Fibroblast of skin of right quadriceps (primary cell): Measurements from ENCODE around the gene NTMT2.
"Not testable (repeated sequence)": the region's sequence is repeated elsewhere in the genome, so short reads cannot be mapped to it uniquely, and the experiment has no call there.

ENCODE experiments used
- DNase-seq: peaks from one replicate; pipeline ENCODE4 v3.0.0-alpha.2; 2013

The NTMT2 gene

DNA sequence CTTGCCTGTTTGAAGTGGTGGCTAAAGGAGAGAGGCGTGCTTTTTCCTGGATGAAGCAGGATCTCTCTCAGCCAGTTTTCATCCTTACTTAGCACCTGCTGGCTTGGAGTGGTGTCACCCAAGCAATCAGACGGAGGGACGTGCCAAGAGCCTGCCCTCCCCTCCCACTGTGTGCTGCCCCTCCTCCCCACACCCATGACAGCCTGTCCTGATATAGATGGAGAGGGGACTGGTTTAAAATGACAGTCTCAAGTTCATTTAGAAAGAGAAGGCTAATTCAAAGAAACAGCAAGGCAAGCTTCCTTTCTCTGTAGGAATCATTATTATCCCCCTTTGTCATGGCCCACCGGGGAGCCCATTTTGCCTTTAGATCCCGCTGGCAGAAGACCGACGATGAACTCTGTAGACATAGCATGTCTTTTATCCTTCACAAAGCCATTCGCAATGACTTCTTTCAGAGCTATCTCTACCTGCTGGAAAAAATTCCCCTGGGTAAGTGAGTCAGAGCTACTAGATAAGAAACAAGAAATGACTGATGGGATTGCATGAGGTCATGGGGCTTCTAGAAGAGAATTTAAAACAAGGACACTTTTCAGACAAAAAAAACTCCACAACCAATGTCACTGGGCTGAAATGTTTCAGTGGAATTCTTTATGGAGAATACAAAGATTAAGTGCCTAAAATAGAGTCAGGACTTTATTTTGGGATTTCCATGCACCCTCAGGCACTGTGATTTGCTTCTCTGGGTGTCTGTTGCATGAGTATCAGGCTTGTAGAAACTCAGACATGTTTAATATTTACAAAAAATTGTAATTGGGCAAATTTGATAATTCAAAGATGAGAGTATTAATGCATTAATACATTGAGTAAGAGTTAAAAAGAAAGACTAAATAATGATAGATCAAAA lies at the start of gene NTMT2:
NTMT2 (plus strand) TSS at position 190 of the 907 bp plus-strand sequence; CDS start at position 339, 149 bp downstream.
- DNase-seq: no peak

- no peak for DNase-seq
These were observed 49.6 kb upstream of the NTMT2 start for GRCh38 chr1:170095976-170096748.

DNA sequence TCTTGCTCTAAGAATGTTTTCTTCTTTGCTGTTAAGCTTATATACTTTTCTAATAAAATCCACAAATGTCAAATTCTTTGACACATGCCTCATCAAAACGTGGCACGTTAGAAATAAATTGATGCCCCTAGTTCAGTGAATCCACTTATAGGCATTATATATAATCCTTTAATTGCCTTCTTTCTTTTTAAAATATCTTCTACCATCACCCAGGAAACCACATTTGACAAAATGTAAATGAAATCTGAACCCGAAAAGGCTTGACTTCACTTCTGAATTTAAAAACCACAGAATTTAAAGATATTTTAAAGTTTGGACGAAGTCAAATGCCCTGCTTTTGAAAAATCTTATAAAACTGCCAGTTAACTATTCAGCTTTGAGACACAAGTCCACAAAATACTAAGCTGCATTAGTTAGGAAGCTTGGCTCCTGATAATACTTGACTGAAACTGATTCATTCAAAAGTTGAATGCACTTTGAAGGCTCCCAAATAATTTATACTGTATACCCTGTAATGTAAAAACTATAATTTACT lies 48.9 kb upstream of the NTMT2 start:
- no peak for DNase-seq

GRCh38 chr1:170097449-170097948 lies 48.3 kb upstream of the NTMT2 start:
- DNase-seq: no peak

DNA sequence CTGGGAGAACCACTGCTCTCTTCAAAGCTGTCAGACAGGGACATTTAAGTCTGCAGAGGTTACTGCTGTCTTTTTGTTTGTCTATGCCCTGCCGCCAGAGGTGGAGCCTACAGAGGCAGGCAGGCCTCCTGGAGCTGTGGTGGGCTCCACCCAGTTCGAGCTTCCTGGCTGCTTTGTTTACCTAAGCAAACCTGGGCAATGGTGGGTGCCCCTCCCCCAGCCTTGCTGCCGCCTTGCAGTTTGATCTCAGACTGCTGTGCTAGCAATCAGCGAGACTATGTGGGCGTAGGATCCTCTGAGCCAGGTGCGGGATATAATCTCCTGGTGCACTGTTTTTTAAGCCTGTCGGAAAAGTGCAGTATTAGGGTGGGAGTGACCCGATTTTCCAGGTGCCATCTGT lies 32.6 kb upstream of the NTMT2 start:
- not testable (repeated sequence) for DNase-seq

GRCh38 chr1:170114906-170115305 lies 30.9 kb upstream of the NTMT2 start:
- peak; percentile 40 for DNase-seq

GRCh38 chr1:170122366-170122765 lies 23.4 kb upstream of the NTMT2 start:
- DNase-seq: no peak

DNA sequence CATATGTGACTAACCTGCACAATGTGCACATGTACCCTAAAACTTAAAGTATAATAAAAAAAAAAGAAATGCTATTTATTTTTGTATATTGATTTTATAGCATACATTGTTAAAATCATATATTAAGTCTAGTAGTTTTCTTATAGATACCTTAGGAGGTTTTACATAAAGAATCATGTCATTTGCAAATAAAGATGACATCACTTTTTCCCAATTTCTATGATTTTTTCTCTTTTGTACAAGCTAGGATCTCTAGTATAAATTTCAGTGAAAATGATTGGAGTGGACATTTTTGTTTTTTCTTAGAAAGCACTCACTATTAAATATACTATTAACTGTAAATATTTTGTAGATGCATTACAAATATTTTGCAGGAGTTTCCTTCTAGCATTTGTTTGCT lies 20.5 kb upstream of the NTMT2 start:
- DNase-seq: no peak

DNA sequence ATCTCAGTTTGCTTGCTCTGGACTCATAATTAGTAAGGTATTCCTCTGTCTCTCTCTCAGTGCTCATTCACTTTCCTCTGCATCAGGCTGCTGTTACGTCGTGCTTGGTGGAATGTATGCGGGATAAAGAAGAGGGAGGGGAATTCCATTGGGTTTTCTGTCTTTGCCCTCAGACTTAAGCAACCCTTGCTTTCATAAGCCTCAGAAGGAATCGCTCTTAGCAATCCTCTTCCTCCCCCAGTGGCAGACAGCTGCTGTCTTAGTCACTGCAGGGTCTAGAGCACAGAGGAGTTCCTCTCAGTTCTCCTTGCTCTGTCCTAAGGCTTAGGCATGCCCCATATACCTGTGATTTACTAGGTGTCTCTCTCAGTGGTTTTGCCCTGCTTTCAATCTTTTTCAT lies 19.1 kb upstream of the NTMT2 start:
- DNase-seq: peak; percentile 98

DNA sequence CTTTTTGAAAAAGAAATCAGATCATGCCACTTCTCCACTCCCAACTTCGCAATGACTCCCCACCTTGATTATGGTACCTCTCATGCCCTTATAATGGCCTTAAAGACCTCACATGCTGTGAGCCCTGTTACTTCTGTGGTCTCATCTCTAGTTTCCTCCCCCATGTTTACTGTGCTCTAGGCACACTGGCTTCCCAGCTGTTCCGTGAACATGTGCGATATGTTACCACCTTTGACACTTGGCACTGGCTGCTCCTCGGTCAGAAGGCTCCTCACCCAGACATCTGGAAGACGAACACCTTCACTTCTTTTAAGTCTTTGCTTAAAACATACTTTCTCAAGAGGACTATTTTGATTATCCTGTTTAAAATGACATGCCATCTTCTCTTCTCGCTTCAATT lies 14.3 kb upstream of the NTMT2 start:
- no peak for DNase-seq

DNA sequence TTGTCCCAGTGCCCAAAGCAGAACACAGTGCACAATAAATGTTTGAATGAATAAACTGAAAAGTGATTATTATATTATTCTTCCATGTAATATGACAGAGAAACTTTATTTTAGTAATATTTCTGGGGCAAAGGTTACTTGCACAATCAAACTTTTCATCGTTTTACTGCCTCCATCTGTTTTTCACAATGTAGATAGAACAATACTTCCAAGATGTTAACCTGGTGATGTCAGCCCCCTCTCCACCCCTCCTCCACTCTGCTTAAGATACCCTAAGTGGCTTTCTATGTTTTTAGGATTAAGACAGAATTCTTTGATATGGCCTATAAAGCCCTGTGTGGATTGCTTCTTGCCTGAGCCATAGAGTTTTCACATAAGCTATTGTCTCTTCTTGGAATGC lies 13.8 kb upstream of the NTMT2 start:
- no peak for DNase-seq

DNA sequence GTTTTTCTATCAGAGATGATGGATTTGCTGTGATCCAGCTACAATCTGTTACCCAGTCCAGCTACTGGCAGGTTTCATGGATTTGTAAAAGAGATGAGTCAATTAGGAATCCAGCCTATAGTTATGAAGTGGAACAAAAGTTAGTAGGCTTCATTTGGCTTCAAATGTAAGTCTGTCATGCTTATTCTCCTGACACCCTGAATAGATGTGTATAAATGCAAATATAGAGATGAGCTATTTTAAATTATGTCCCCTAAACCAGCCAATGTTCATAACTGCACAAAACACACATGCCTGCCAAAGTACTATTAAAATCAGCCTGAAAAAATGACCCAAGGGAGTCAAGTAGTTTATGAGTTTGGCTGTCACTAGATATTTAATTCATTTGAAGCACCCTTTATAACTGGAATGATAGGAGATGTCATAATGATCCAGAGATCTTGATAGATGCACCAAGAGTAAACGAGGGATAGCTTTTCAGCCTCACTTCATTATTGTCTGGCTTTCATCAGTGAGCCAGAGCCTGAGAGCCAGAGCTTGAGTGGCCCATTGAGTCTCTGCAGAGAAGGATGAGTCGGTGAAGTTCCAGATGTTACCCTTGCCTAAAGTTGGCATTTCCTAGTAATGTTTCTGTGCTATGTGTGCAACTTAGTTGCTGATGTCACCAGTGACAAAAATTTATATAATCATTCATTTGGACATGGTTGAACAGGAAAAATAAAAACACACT lies 11.8 kb upstream of the NTMT2 start:
- DNase-seq: no peak

DNA sequence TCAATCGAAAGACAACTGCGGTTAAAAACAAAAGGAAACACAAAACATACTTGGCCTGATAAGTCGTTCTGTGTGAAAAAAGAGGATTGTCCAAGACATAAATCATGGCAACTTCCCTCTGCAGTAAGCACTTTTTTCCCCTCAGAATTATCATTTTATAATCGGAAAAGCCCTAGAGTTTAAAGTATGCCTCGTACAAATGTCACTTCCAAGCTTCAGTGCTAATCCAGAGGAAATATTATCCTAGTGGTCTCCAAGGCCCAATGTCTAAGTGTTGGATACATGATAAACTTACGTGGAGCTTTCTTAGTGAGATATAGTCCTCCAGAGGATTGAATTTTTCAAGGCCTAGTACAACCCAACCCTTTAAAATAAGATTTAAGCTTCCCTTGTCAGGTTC lies 11.2 kb upstream of the NTMT2 start:
- no peak for DNase-seq

GRCh38 chr1:170140371-170140770 lies 5.4 kb upstream of the NTMT2 start:
- DNase-seq: no peak

GRCh38 chr1:170145061-170145460 lies 698 bp upstream of the NTMT2 start:
- no peak for DNase-seq

DNA sequence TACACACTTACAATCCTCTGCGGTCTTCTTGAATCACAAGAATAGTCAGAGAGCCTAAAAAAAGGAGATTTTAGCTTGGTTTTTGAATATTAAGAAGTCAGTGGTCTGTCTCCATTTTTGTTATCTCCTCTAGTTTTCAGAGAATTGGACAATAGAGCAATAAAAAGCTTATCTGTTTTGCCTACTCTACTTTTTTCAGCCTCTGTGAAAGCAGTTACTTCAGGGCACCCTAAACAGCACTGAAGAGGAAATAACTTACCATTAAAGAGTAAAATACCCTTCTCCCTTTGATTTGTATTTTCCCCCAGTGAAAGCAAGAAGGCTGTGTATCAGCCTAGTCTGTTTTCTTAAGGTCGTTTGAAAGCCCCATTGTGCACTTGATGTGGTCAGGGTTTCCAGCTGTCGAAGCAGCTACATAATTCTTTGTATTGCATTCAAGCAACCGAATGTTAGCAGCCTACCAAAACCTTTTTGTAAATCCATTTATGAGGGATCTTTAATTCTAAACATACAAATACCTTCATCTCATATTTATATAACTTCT lies 1.0 kb downstream of the NTMT2 start:
- DNase-seq: no peak

- peak; percentile 23 for DNase-seq
These were observed 3.5 kb downstream of the NTMT2 start for GRCh38 chr1:170149241-170149640.

DNA sequence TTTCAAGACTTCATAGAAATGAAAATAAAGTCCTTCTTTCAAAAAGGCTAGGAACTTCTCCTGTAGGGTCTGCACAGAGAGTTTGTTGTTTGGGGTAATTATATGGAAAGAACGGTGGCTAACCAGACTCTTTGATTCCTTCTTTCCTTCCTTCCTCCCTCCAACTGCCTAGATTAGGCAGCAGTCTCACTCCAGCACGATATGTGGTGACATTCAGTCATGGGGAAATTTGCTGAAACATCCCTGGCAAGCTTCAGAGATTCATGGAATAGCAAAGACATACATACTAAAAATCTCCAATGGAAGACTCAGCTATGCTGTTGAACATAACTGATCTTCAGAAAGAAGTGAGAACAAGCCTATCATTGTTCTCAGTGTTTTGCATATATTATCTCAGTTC lies 4.3 kb downstream of the NTMT2 start:
- no peak for DNase-seq

GRCh38 chr1:170150921-170151320 lies 5.2 kb downstream of the NTMT2 start:
- no peak for DNase-seq

GRCh38 chr1:170153417-170153816 lies 7.7 kb downstream of the NTMT2 start:
- DNase-seq: no peak

GRCh38 chr1:170155055-170155454 lies 9.3 kb downstream of the NTMT2 start:
- DNase-seq: no peak

DNA sequence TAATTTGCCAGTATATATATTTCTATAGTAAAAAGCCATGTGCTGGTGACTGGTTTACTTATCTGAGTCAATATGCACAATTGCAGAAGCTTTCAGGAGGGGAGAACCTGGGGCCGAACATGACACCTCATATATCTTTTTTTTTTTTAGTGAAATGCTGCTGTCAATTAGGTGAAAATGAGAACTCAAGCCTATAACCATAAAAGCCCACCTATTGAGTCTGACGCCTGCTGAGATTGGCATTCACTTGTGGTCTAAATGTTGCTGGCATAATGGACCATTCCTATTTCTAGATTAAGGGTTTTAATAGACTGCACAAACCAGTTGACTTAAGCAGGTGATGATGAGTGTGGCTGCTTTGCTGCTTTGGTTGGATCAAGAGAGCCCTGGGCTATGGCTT lies 10.8 kb downstream of the NTMT2 start:
- no peak for DNase-seq

GRCh38 chr1:170157820-170158219 lies 12.1 kb downstream of the NTMT2 start:
- DNase-seq: no peak
